Measurements from ENCODE around the gene LRRTM4. TPM values are rescaled to one million over a fixed set of nuclear protein-coding genes. Genes with fewer than 3 reads are reported as not detected.
"Not testable (repeated sequence)": the region's sequence is repeated elsewhere in the genome, so short reads cannot be mapped to it uniquely, and the experiment has no call there.

LRRTM4 gene
- polyA plus RNA-seq, 1 donor (not counting 4 experiments of a cell fraction or from before 2014, with no cell fraction given): not detected

DNA sequence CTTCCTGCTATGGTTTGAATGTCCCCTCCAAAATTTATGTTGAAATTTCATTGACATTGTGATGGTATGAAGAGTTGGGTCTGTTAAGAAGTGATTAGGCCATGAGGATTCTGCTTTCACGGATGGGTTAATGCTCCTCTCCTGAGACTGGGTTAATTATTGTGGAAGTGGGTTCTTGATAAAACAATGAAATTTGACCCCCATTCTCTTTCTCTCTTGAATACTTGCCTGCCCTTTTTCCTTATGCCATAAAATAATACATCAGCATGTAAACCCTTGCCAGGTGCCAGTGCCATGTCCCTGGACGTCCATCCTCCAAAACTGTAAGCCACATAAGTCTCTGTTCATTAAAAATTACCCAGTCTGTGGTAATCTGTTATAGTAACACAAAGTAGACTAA is 352.8 kb downstream of the LRRTM4 start:
- Histone ChIP-seq H3K9ac (ENCODE audit: control insufficient read depth, extremely low read depth, insufficient read depth, low read length) (no peak overlapping the region), H3K4me2 (ENCODE audit: control insufficient read depth, extremely low read depth, insufficient read depth, low read depth, low read length) (no peak overlapping the region), H3K4me3 (ENCODE audit: control insufficient read depth in 2 of 3, extremely low read depth in 1 of 3, insufficient read depth in 2 of 3, low read depth in 1 of 3, low read length in 3 of 3) (no peak overlapping the region), H4K20me1 (ENCODE audit: control insufficient read depth, extremely low read depth, insufficient read depth, low read length) (no peaks in the 10 kb centered on the region), H2AFZ (ENCODE audit: control insufficient read depth, low read length) (no peak overlapping the region), H3K27ac (ENCODE audit: control insufficient read depth, insufficient read depth, low read length) (no peak overlapping the region), H3K9me3 (ENCODE audit: control insufficient read depth, low read depth, low read length) (peaks cover 2% of the 10 kb centered on the region), H3K27me3 (ENCODE audit: control insufficient read depth, extremely low read depth, insufficient read depth, low read length) (no peaks in the 10 kb centered on the region), H3K9me1 (ENCODE audit: control insufficient read depth, extremely low read depth, insufficient read depth, low read length) (no peaks in the 10 kb centered on the region), H3K36me3 (ENCODE audit: control insufficient read depth in 2 of 2, extremely low read depth in 1 of 2, insufficient read depth in 2 of 2, low read length in 2 of 2) (no peaks in the 10 kb centered on the region), H3K79me2 (ENCODE audit: control insufficient read depth, insufficient read depth, low read length) (no peaks in the 10 kb centered on the region), H3K4me1 (ENCODE audit: control insufficient read depth, extremely low read depth, insufficient read depth, low read length) (no peaks in the 10 kb centered on the region)
- no peak for TF ChIP-seq EZH2 (IDR thresholded peaks at IDR 0.05; ENCODE audit: low read length)
- TF ChIP-seq, protein P1, sequence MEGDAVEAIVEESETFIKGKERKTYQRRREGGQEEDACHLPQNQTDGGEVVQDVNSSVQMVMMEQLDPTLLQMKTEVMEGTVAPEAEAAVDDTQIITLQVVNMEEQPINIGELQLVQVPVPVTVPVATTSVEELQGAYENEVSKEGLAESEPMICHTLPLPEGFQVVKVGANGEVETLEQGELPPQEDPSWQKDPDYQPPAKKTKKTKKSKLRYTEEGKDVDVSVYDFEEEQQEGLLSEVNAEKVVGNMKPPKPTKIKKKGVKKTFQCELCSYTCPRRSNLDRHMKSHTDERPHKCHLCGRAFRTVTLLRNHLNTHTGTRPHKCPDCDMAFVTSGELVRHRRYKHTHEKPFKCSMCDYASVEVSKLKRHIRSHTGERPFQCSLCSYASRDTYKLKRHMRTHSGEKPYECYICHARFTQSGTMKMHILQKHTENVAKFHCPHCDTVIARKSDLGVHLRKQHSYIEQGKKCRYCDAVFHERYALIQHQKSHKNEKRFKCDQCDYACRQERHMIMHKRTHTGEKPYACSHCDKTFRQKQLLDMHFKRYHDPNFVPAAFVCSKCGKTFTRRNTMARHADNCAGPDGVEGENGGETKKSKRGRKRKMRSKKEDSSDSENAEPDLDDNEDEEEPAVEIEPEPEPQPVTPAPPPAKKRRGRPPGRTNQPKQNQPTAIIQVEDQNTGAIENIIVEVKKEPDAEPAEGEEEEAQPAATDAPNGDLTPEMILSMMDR (optimal IDR thresholded peaks at IDR 0.05 in 1 of 3, IDR thresholded peaks at IDR 0.05 in 1 of 3, conservative IDR thresholded peaks at IDR 0.05 in 1 of 3; ENCODE audit: extremely low read depth in 1 of 3, insufficient read depth in 2 of 3, low read length in 3 of 3): no peak
- no peak for FAIRE-seq
- dilution Hi-C loops (cut with MboI; ENCODE audit: extremely low pct_ligation_motif_present, low sequenced_read_pairs): no loop called here
- no peak for DNase-seq (ENCODE audit: low read depth, low spot score)

DNA sequence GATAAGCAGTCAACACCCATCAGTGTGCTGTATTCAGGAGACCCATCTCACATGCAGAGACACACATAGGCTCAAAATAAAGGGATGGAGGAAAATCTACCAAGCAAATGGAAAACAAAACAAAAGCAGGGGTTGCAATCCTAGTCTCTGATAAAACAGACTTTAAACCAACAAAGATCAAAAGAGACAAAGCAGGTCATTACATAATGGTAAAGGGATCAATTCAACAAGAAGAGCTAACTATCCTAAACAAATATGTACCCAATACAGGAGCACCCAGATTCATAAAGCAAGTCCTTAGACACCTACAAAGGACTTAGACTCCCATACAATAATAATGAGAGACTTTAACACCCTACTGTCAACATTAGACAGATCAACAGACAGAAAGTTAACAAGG is 358.2 kb downstream of the LRRTM4 start:
- H3K36me3 ChIP-seq (ENCODE audit: control insufficient read depth in 2 of 2, extremely low read depth in 1 of 2, insufficient read depth in 2 of 2, low read length in 2 of 2); DNase-seq (ENCODE audit: low read depth, low spot score); H3K4me1 ChIP-seq (ENCODE audit: control insufficient read depth, extremely low read depth, insufficient read depth, low read length); H3K9me3 ChIP-seq (ENCODE audit: control insufficient read depth, low read depth, low read length); H3K4me3 ChIP-seq (ENCODE audit: control insufficient read depth in 2 of 3, extremely low read depth in 1 of 3, insufficient read depth in 2 of 3, low read depth in 1 of 3, low read length in 3 of 3); H3K9ac ChIP-seq (ENCODE audit: control insufficient read depth, extremely low read depth, insufficient read depth, low read length); H4K20me1 ChIP-seq (ENCODE audit: control insufficient read depth, extremely low read depth, insufficient read depth, low read length); H2AFZ ChIP-seq (ENCODE audit: control insufficient read depth, low read length); H3K4me2 ChIP-seq (ENCODE audit: control insufficient read depth, extremely low read depth, insufficient read depth, low read depth, low read length); dilution Hi-C loops (cut with MboI; ENCODE audit: extremely low pct_ligation_motif_present, low sequenced_read_pairs); H3K79me2 ChIP-seq (ENCODE audit: control insufficient read depth, insufficient read depth, low read length); H3K27me3 ChIP-seq (ENCODE audit: control insufficient read depth, extremely low read depth, insufficient read depth, low read length); H3K27ac ChIP-seq (ENCODE audit: control insufficient read depth, insufficient read depth, low read length); H3K9me1 ChIP-seq (ENCODE audit: control insufficient read depth, extremely low read depth, insufficient read depth, low read length); FAIRE-seq: not testable (repeated sequence)

DNA sequence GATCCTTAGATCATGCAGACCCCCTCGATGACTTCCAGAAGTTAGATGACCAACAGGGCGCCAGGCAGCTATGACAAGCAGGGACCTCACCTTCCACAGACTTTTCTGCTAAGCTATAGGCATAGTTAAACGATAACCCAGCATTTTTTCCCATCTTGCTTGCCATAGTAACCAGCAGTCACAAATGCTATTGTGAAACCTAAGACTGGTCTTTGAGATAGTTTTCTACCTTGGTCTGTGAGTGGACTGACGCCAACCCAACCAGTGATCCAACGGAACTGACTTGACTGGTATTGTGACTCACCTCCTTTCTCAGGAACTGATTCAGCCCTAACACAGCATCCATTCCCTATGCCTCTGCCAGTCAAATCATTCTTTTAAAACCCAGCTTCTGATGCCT is 361.2 kb downstream of the LRRTM4 start:
- H3K27ac ChIP-seq (ENCODE audit: control insufficient read depth, insufficient read depth, low read length): no peak overlapping the region
- H3K9me1 ChIP-seq (ENCODE audit: control insufficient read depth, extremely low read depth, insufficient read depth, low read length): no peaks in the 10 kb centered on the region
- no peaks in the 10 kb centered on the region for H3K36me3 ChIP-seq (ENCODE audit: control insufficient read depth in 2 of 2, extremely low read depth in 1 of 2, insufficient read depth in 2 of 2, low read length in 2 of 2)
- H2AFZ ChIP-seq (ENCODE audit: control insufficient read depth, low read length): no peak overlapping the region
- H3K27me3 ChIP-seq (ENCODE audit: control insufficient read depth, extremely low read depth, insufficient read depth, low read length): no peaks in the 10 kb centered on the region
- no peaks in the 10 kb centered on the region for H3K79me2 ChIP-seq (ENCODE audit: control insufficient read depth, insufficient read depth, low read length)
- H3K9me3 ChIP-seq (ENCODE audit: control insufficient read depth, low read depth, low read length): no peaks in the 10 kb centered on the region
- no peak overlapping the region for H3K4me3 ChIP-seq (ENCODE audit: control insufficient read depth in 2 of 3, extremely low read depth in 1 of 3, insufficient read depth in 2 of 3, low read depth in 1 of 3, low read length in 3 of 3)
- TF ChIP-seq, protein P1 (optimal IDR thresholded peaks at IDR 0.05 in 1 of 3, IDR thresholded peaks at IDR 0.05 in 1 of 3, conservative IDR thresholded peaks at IDR 0.05 in 1 of 3; ENCODE audit: extremely low read depth in 1 of 3, insufficient read depth in 2 of 3, low read length in 3 of 3): no peak
- TF ChIP-seq EZH2 (IDR thresholded peaks at IDR 0.05; ENCODE audit: low read length): no peak
- H4K20me1 ChIP-seq (ENCODE audit: control insufficient read depth, extremely low read depth, insufficient read depth, low read length): no peaks in the 10 kb centered on the region
- H3K9ac ChIP-seq (ENCODE audit: control insufficient read depth, extremely low read depth, insufficient read depth, low read length): no peak overlapping the region
- DNase-seq (ENCODE audit: low read depth, low spot score) (no peak), FAIRE-seq (no peak)
- H3K4me2 ChIP-seq (ENCODE audit: control insufficient read depth, extremely low read depth, insufficient read depth, low read depth, low read length): no peak overlapping the region
- no peaks in the 10 kb centered on the region for H3K4me1 ChIP-seq (ENCODE audit: control insufficient read depth, extremely low read depth, insufficient read depth, low read length)
- dilution Hi-C loops (cut with MboI; ENCODE audit: extremely low pct_ligation_motif_present, low sequenced_read_pairs): no loop called here
